GM12891 (cell line): ENCODE results near the gene ABHD6.

Source experiments
- PAX5 ChIP-seq: IDR thresholded peaks from 2 replicates; pipeline ENCODE4 v1.6.1; 2011; ENCODE audit warnings: low read length, moderate library complexity, mild to moderate bottlenecking; ENCODE audit not compliant: insufficient read depth, severe bottlenecking
- POLR2A ChIP-seq: IDR thresholded peaks from 2 replicates; pipeline ENCODE4 v1.6.1; 2011; ENCODE audit warnings: low read depth, low read length, control low read depth
- POLR2AphosphoS5 ChIP-seq: IDR thresholded peaks from 2 replicates; pipeline ENCODE4 v1.6.1; 2011; ENCODE audit warnings: low read depth, low read length, control low read depth
- POU2F2 ChIP-seq: IDR thresholded peaks from 2 replicates; pipeline ENCODE4 v1.6.1; 2011; ENCODE audit warnings: low read depth, mild to moderate bottlenecking, control low read depth, low read length, moderate library complexity
- SPI1 ChIP-seq: IDR thresholded peaks from 2 replicates; pipeline ENCODE4 v1.6.1; 2011; ENCODE audit warnings: low read depth, low read length, control low read depth
- TAF1 ChIP-seq: IDR thresholded peaks from 2 replicates; pipeline ENCODE4 v1.6.1; 2011; ENCODE audit warnings: low read depth, low read length, control low read depth

GRCh38 chr3:58190882-58191281 is 46.7 kb upstream of the ABHD6 start:
- TF ChIP-seq POLR2AphosphoS5 (no peak), POLR2A (no peak), POU2F2 (no peak), TAF1 (no peak), SPI1 (no peak), PAX5 (no peak)
